Mesendoderm (in vitro differentiated cells): ENCODE data around the gene DCC.

Experiments
- DNase-seq: peaks from one replicate; pipeline ENCODE4 v3.0.0; 2013
- H2AK5ac ChIP-seq: 2 replicates; pipeline ENCODE4 v1.6.1; 2013; ENCODE audit warnings: low read length, inconsistent platforms
- H2BK120ac ChIP-seq: 2 replicates; pipeline ENCODE4 v1.6.1; 2013; ENCODE audit warnings: low read depth, mild to moderate bottlenecking, low read length, moderate library complexity, mixed read lengths
- H2BK15ac ChIP-seq: replicated peaks from 2 replicates; pipeline ENCODE4 v1.6.1; 2013; ENCODE audit warnings: low read depth, mild to moderate bottlenecking, moderate library complexity
- H2BK5ac ChIP-seq: 2 replicates; pipeline ENCODE4 v1.6.1; 2013; ENCODE audit warnings: low read length, inconsistent platforms
- H3K18ac ChIP-seq: 2 replicates; pipeline ENCODE4 v1.6.1; 2013; ENCODE audit warnings: mild to moderate bottlenecking, low read length, mixed read lengths
- H3K23ac ChIP-seq: one replicate; pipeline ENCODE4 v1.6.1; 2013; ENCODE audit warnings: low read length
- H3K27ac ChIP-seq: 2 replicates; pipeline ENCODE4 v1.5.1; 2013; ENCODE audit warnings: low read depth, mild to moderate bottlenecking, inconsistent platforms, low read length, moderate library complexity
- H3K27me3 ChIP-seq: 2 replicates; pipeline ENCODE4 v1.6.1; 2013; ENCODE audit warnings: low read length, control low read depth, mild to moderate bottlenecking, inconsistent platforms; ENCODE audit not compliant: insufficient read depth, poor library complexity
- H3K36me3 ChIP-seq: 2 replicates; pipeline ENCODE4 v1.6.1; 2013; ENCODE audit warnings: low read length, inconsistent platforms; ENCODE audit not compliant: control insufficient read depth, insufficient read depth
- H3K4ac ChIP-seq: one replicate; pipeline ENCODE4 v1.6.1; 2013; ENCODE audit warnings: low read depth, mild to moderate bottlenecking, low read length, moderate library complexity
- H3K4me1 ChIP-seq: 2 replicates; pipeline ENCODE4 v1.6.1; 2013; ENCODE audit warnings: low read depth, low read length, inconsistent platforms; ENCODE audit not compliant: control insufficient read depth
- H3K4me2 ChIP-seq: 2 replicates; pipeline ENCODE4 v1.6.1; 2013; ENCODE audit warnings: low read length
- H3K4me3 ChIP-seq: 2 replicates; pipeline ENCODE4 v1.5.1; 2013; ENCODE audit warnings: mild to moderate bottlenecking, low read length
- H3K56ac ChIP-seq: one replicate; pipeline ENCODE4 v1.6.1; 2013; ENCODE audit warnings: low read length
- H3K79me1 ChIP-seq: 2 replicates; pipeline ENCODE4 v1.6.1; 2013; ENCODE audit warnings: low read length, inconsistent platforms
- H3K79me2 ChIP-seq: 2 replicates; pipeline ENCODE4 v1.6.1; 2013; ENCODE audit warnings: mild to moderate bottlenecking, low read length; ENCODE audit not compliant: control insufficient read depth, insufficient read depth
- H3K9ac ChIP-seq: 2 replicates; pipeline ENCODE4 v1.6.1; 2013; ENCODE audit warnings: low read length, inconsistent platforms
- H4K5ac ChIP-seq: one replicate; pipeline ENCODE4 v1.6.1; 2013; ENCODE audit warnings: low read length
- H4K8ac ChIP-seq: one replicate; pipeline ENCODE4 v1.6.1; 2013; ENCODE audit warnings: low read depth, mild to moderate bottlenecking, control low read depth, low read length, moderate library complexity
- WGBS: extraction: QIAGEN DNeasy Blood & Tissue Kit; methylation state at CpG from one replicate; pipeline ENCODE4 v1.1.7; 2013; ENCODE audit warnings: low lambda C conversion rate, missing lambda C conversion rate; ENCODE audit not compliant: insufficient coverage; ENCODE audit errors: extremely low coverage; 5-methylcytosine and 5-hydroxymethylcytosine counted together

The DCC gene

GRCh38 chr18:52813635-52814416 is 473.8 kb downstream of the DCC start:
- Histone ChIP-seq H3K79me1 (no peaks in the 10 kb centered on the region), H3K4me3 (no peak overlapping the region), H3K79me2 (no peaks in the 10 kb centered on the region), H3K36me3 (no peaks in the 10 kb centered on the region), H4K5ac (no peak overlapping the region), H2BK120ac (no peak overlapping the region), H2BK5ac (no peak overlapping the region), H3K27ac (no peak overlapping the region), H3K4me2 (no peak overlapping the region), H3K56ac (no peak overlapping the region), H3K18ac (no peak overlapping the region), H2BK15ac (no peak overlapping the region), H3K9ac (no peak overlapping the region), H3K4me1 (no peaks in the 10 kb centered on the region), H3K23ac (no peak overlapping the region), H2AK5ac (no peak overlapping the region), H4K8ac (no peak overlapping the region), H3K4ac (no peak overlapping the region), H3K27me3 (no peaks in the 10 kb centered on the region)
- no peak for DNase-seq
- WGBS = no CpG with 5 or more reads among the region's 1 CpG

- H3K4ac ChIP-seq = no peak overlapping the region
Measured at GRCh38 chr18:52815651-52816050, 475.7 kb downstream of the DCC start.

GRCh38 chr18:52816121-52816520 is 476.1 kb downstream of the DCC start:
- Histone ChIP-seq H3K4me1 (no peaks in the 10 kb centered on the region), H2BK15ac (no peak overlapping the region), H2BK5ac (no peak overlapping the region), H4K8ac (no peak overlapping the region), H3K27ac (no peak overlapping the region), H4K5ac (no peak overlapping the region), H3K56ac (no peak overlapping the region), H3K9ac (no peak overlapping the region), H2BK120ac (no peak overlapping the region), H2AK5ac (no peak overlapping the region), H3K4ac (no peak overlapping the region), H3K4me3 (no peak overlapping the region), H3K4me2 (no peak overlapping the region), H3K27me3 (no peaks in the 10 kb centered on the region), H3K79me2 (no peaks in the 10 kb centered on the region), H3K79me1 (no peaks in the 10 kb centered on the region), H3K23ac (no peak overlapping the region), H3K36me3 (no peaks in the 10 kb centered on the region), H3K18ac (no peak overlapping the region)
- DNase-seq = no peak
- no CpG with 5 or more reads among the region's 4 CpGs for WGBS

More at GRCh38 chr18:52815651-52816050, 475.7 kb downstream of the DCC start:
- Histone ChIP-seq H2BK5ac (no peak overlapping the region), H3K4me3 (no peak overlapping the region), H3K36me3 (no peaks in the 10 kb centered on the region), H2BK120ac (no peak overlapping the region), H3K79me2 (no peaks in the 10 kb centered on the region), H4K5ac (no peak overlapping the region), H3K23ac (no peak overlapping the region), H3K4me1 (no peaks in the 10 kb centered on the region), H3K27me3 (no peaks in the 10 kb centered on the region), H3K4me2 (no peak overlapping the region), H4K8ac (no peak overlapping the region), H3K79me1 (no peaks in the 10 kb centered on the region), H3K27ac (no peak overlapping the region), H3K9ac (no peak overlapping the region), H2BK15ac (no peak overlapping the region), H3K56ac (no peak overlapping the region), H3K18ac (no peak overlapping the region), H2AK5ac (no peak overlapping the region)
- WGBS = no CpG with 5 or more reads among the region's 2 CpGs
- no peak for DNase-seq

- Histone ChIP-seq H2BK15ac (no peak overlapping the region), H2AK5ac (no peak overlapping the region), H3K56ac (no peak overlapping the region), H3K4me3 (no peak overlapping the region), H3K18ac (no peak overlapping the region), H3K27ac (no peak overlapping the region), H3K79me2 (no peaks in the 10 kb centered on the region), H3K4me1 (no peaks in the 10 kb centered on the region), H3K27me3 (no peaks in the 10 kb centered on the region), H3K4ac (no peak overlapping the region), H3K23ac (no peak overlapping the region), H4K8ac (no peak overlapping the region), H2BK5ac (no peak overlapping the region), H2BK120ac (no peak overlapping the region), H3K79me1 (no peaks in the 10 kb centered on the region), H4K5ac (no peak overlapping the region), H3K9ac (no peak overlapping the region), H3K4me2 (no peak overlapping the region), H3K36me3 (no peaks in the 10 kb centered on the region)
- DNase-seq = no peak
- WGBS = no CpG with 5 or more reads among the region's 1 CpG
Measured at GRCh38 chr18:52822160-52822559, 482.2 kb downstream of the DCC start.

GRCh38 chr18:52824126-52824525 is 484.1 kb downstream of the DCC start:
- H3K9ac ChIP-seq = no peak overlapping the region
- H3K4me3 ChIP-seq = no peak overlapping the region
- no peak overlapping the region for H3K18ac ChIP-seq
- no peak overlapping the region for H2BK120ac ChIP-seq
- no peak overlapping the region for H3K23ac ChIP-seq
- H3K4me1 ChIP-seq = no peaks in the 10 kb centered on the region
- H3K79me2 ChIP-seq = no peaks in the 10 kb centered on the region
- no peak overlapping the region for H4K5ac ChIP-seq
- H3K36me3 ChIP-seq = no peaks in the 10 kb centered on the region
- H3K27me3 ChIP-seq = no peaks in the 10 kb centered on the region
- no peaks in the 10 kb centered on the region for H3K79me1 ChIP-seq
- no peak overlapping the region for H3K4me2 ChIP-seq
- H2AK5ac ChIP-seq = no peak overlapping the region
- no peak overlapping the region for H3K56ac ChIP-seq
- no peak overlapping the region for H2BK15ac ChIP-seq
- no peak overlapping the region for H2BK5ac ChIP-seq
- no peak for DNase-seq
- no peak overlapping the region for H3K4ac ChIP-seq
- no CpG with 5 or more reads among the region's 3 CpGs for WGBS
- H3K27ac ChIP-seq = no peak overlapping the region
- H4K8ac ChIP-seq = no peak overlapping the region

- Histone ChIP-seq H3K27me3 (no peaks in the 10 kb centered on the region), H3K79me2 (no peaks in the 10 kb centered on the region), H2BK120ac (no peak overlapping the region), H2AK5ac (no peak overlapping the region), H3K23ac (no peak overlapping the region), H3K4me1 (no peaks in the 10 kb centered on the region), H2BK5ac (no peak overlapping the region), H3K4ac (no peak overlapping the region), H2BK15ac (no peak overlapping the region), H3K79me1 (no peaks in the 10 kb centered on the region), H3K4me2 (no peak overlapping the region), H4K5ac (no peak overlapping the region), H3K36me3 (no peaks in the 10 kb centered on the region), H3K9ac (no peak overlapping the region), H3K56ac (no peak overlapping the region), H3K4me3 (no peak overlapping the region), H4K8ac (no peak overlapping the region), H3K27ac (no peak overlapping the region), H3K18ac (no peak overlapping the region)
- DNase-seq = no peak
- WGBS = no CpG with 5 or more reads among the region's 3 CpGs
Measured at GRCh38 chr18:52826994-52827393, 487.0 kb downstream of the DCC start.
